Cardiac muscle cell (in vitro differentiated cells and primary cell): Measurements from ENCODE around the gene HSD17B3. TPM values are rescaled to one million over a fixed set of nuclear protein-coding genes. Genes with fewer than 3 reads are reported as not detected.

Source experiments
- DNase-seq, 2 donors: peaks; one replicate each; pipeline versions ENCODE4 v3.0.0 to v3.0.0-alpha.2; 2010 to 2017; ENCODE audit warnings: low read depth in 1 of 2, low spot score in 1 of 2
- H3K27ac ChIP-seq: fragments of 200-600 bp; sonication (generic); 2 replicates; pipeline ENCODE4 v1.5.1; 2016
- H3K27me3 ChIP-seq: fragments of 200-600 bp; sonication (generic); 2 replicates; pipeline ENCODE4 v1.6.0; 2016; ENCODE audit warnings: control low read depth
- H3K36me3 ChIP-seq: fragments of 200-600 bp; sonication (generic); 2 replicates; pipeline ENCODE4 v1.5.1; 2016; ENCODE audit warnings: control low read depth
- H3K4me1 ChIP-seq: fragments of 200-600 bp; sonication (generic); 2 replicates; pipeline ENCODE4 v1.8.1; 2017; ENCODE audit warnings: low read depth, mild to moderate bottlenecking, mixed run types
- H3K4me3 ChIP-seq: fragments of 200-600 bp; sonication (generic); 2 replicates; pipeline ENCODE4 v1.5.1; 2016; ENCODE audit warnings: mild to moderate bottlenecking
- H3K9me3 ChIP-seq: fragments of 200-600 bp; sonication (generic); 2 replicates; pipeline ENCODE4 v1.5.1; 2017; ENCODE audit warnings: low read depth, mild to moderate bottlenecking, control low read depth
- polyA plus RNA-seq: library from polyadenylated mRNA; unstranded; fragments of >200 nt; fragmentation: Nextera tagmentation; extraction: Ambion mirVana; gene quantifications from 2 replicates; pipeline ENCODE4 v1.2.1, GENCODE V29; 2016
- total RNA-seq: library from RNA; depleted of rRNA; stranded (reverse); fragments of >200 nt; gene quantifications from 2 replicates; pipeline ENCODE4 v1.2.3, GENCODE V29; 2016
- TF ChIP-seq, protein P1 (sequence below): IDR thresholded peaks from 2 replicates; pipeline ENCODE4 v1.5.1; 2012; ENCODE audit warnings: low read depth, mild to moderate bottlenecking, low read length

The HSD17B3 gene
- total and polyA plus RNA-seq, 2 experiments from 2014 or later = 0.63 to 1.3 TPM

DNA sequence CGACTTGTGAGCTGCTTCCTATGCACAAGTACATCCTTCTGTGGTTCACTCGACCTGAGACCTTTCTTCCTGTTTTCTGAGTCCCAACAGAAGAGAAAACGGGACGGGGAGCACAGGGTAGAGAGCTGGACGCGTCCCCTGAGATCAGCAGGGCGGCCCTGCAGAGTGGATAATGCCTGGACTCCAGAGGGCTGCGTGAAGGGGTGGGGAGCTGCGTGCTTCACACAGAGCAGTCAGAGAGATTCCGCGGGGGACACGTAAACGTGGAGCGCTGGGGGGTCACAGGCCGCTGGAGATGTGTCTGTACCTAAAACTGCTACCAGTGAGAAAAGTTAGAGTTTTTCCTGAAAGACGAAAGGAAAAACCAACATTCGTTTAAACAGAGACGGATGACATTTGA is 46.3 kb downstream of the HSD17B3 start:
- Histone ChIP-seq H3K9me3 (no peaks in the 10 kb centered on the region), H3K4me3 (no peak overlapping the region), H3K36me3 (no peaks in the 10 kb centered on the region), H3K27ac (no peak overlapping the region), H3K27me3 (no peaks in the 10 kb centered on the region), H3K4me1 (no peaks in the 10 kb centered on the region)
- DNase-seq = no peak
- TF ChIP-seq, protein P1, sequence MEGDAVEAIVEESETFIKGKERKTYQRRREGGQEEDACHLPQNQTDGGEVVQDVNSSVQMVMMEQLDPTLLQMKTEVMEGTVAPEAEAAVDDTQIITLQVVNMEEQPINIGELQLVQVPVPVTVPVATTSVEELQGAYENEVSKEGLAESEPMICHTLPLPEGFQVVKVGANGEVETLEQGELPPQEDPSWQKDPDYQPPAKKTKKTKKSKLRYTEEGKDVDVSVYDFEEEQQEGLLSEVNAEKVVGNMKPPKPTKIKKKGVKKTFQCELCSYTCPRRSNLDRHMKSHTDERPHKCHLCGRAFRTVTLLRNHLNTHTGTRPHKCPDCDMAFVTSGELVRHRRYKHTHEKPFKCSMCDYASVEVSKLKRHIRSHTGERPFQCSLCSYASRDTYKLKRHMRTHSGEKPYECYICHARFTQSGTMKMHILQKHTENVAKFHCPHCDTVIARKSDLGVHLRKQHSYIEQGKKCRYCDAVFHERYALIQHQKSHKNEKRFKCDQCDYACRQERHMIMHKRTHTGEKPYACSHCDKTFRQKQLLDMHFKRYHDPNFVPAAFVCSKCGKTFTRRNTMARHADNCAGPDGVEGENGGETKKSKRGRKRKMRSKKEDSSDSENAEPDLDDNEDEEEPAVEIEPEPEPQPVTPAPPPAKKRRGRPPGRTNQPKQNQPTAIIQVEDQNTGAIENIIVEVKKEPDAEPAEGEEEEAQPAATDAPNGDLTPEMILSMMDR = no peak

- Histone ChIP-seq H3K4me3 (no peak overlapping the region), H3K4me1 (no peaks in the 10 kb centered on the region), H3K27ac (no peak overlapping the region), H3K36me3 (no peaks in the 10 kb centered on the region), H3K9me3 (no peaks in the 10 kb centered on the region), H3K27me3 (no peaks in the 10 kb centered on the region)
- no peak for DNase-seq
- TF ChIP-seq, protein P1 = no peak
These were observed 48.8 kb downstream of the HSD17B3 start for GRCh38 chr9:96253059-96253696.

- TF ChIP-seq, protein P1 = no peak
- Histone ChIP-seq H3K27ac (no peak overlapping the region), H3K36me3 (no peaks in the 10 kb centered on the region), H3K27me3 (no peaks in the 10 kb centered on the region), H3K9me3 (no peaks in the 10 kb centered on the region), H3K4me3 (no peak overlapping the region), H3K4me1 (no peaks in the 10 kb centered on the region)
- no peak for DNase-seq
These were observed 50.5 kb downstream of the HSD17B3 start for GRCh38 chr9:96251451-96251850.

DNA sequence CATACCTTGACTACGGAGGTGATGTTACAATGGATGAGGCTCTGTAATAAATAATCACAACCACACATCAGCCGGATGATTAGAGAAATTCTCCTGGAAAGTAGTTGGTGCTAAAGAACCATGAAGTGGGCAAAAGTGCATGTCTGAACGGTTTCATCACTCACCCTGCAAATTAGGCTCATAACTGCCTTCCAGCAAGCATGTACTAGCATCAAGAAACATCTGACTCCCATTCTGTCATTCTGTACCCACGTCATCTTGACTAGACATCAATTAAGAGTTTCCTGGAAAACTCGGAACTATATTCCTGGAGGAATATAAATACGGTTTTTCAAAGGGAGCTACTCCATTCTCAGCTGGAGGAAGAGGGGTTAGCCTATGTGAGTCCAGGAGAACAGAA is 52.2 kb downstream of the HSD17B3 start:
- Histone ChIP-seq H3K36me3 (no peaks in the 10 kb centered on the region), H3K4me1 (no peaks in the 10 kb centered on the region), H3K27me3 (no peaks in the 10 kb centered on the region), H3K27ac (no peak overlapping the region), H3K4me3 (no peak overlapping the region), H3K9me3 (no peaks in the 10 kb centered on the region)
- DNase-seq = no peak
- TF ChIP-seq, protein P1 = no peak

DNA sequence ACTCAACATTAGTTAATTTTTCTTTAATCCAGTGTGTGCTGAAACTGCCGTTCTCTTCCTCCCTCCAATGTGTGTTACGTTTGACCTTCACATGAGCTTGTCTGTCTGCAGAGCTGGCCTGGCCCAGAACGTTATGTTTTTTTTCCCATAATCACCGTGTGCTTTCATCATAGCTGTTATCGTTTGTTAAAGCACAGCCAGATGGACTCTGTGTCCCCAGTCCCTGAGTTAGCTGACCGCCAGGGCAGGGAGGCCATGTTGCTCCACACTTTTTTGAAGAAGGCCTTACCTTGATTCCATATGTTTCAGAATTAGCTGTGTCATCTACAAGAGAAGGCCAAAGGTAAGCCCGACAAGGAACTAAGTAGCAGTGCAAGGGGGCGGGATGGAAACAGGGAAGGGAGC is 55.7 kb downstream of the HSD17B3 start:
- no peaks in the 10 kb centered on the region for H3K27me3 ChIP-seq
- H3K27ac ChIP-seq = no peak overlapping the region
- H3K4me3 ChIP-seq = no peak overlapping the region
- no peaks in the 10 kb centered on the region for H3K4me1 ChIP-seq
- DNase-seq = no peak
- no peaks in the 10 kb centered on the region for H3K36me3 ChIP-seq
- H3K9me3 ChIP-seq = no peaks in the 10 kb centered on the region
- TF ChIP-seq, protein P1 = no peak

- Histone ChIP-seq H3K9me3 (no peaks in the 10 kb centered on the region), H3K27ac (no peak overlapping the region), H3K4me1 (no peaks in the 10 kb centered on the region), H3K27me3 (no peaks in the 10 kb centered on the region), H3K36me3 (no peaks in the 10 kb centered on the region), H3K4me3 (no peak overlapping the region)
- DNase-seq = no peak
- TF ChIP-seq, protein P1 = no peak
These were observed 56.6 kb downstream of the HSD17B3 start for GRCh38 chr9:96245399-96245798.
